Adrenal gland (tissue), 5 donors: Measurements from ENCODE around the gene PDCD1.

Experiments used
- POLR2A ChIP-seq, 2 donors: fragments of 450-650 bp; IDR thresholded peaks; one replicate each; pipeline ENCODE4 v1.6.1; 2017; ENCODE audit warnings: antibody characterized with exemption in 2 of 2, mild to moderate bottlenecking in 2 of 2, moderate library complexity in 1 of 2
- TF ChIP-seq, protein P1 (sequence below), 6 experiments: fragments of 450-650 bp in 4 of 6; fragments of 200-600 bp in 2 of 6; sonication (generic) in 1 of 6; IDR thresholded peaks; 1 replicate in 5 of 6; 2 replicates in 1 of 6; pipeline versions ENCODE4 v1.5.1 to v1.8.0; 2016 to 2021; ENCODE audit warnings: antibody characterized with exemption in 6 of 6, mild to moderate bottlenecking in 2 of 6, moderate library complexity in 1 of 6
- donor health status: DM: no; HTN: no; CAD: no.

- no peak for TF ChIP-seq POLR2A (IDR thresholded peaks at IDR 0.05)
- TF ChIP-seq, protein P1, sequence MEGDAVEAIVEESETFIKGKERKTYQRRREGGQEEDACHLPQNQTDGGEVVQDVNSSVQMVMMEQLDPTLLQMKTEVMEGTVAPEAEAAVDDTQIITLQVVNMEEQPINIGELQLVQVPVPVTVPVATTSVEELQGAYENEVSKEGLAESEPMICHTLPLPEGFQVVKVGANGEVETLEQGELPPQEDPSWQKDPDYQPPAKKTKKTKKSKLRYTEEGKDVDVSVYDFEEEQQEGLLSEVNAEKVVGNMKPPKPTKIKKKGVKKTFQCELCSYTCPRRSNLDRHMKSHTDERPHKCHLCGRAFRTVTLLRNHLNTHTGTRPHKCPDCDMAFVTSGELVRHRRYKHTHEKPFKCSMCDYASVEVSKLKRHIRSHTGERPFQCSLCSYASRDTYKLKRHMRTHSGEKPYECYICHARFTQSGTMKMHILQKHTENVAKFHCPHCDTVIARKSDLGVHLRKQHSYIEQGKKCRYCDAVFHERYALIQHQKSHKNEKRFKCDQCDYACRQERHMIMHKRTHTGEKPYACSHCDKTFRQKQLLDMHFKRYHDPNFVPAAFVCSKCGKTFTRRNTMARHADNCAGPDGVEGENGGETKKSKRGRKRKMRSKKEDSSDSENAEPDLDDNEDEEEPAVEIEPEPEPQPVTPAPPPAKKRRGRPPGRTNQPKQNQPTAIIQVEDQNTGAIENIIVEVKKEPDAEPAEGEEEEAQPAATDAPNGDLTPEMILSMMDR (IDR thresholded peaks at IDR 0.05), result no peak
These were observed 15.2 kb downstream of the PDCD1 start for GRCh38 chr2:241843321-241844065.
